GM18526 (cell line): ENCODE data around the gene AGAP5.

Source experiments
- POLR2A ChIP-seq: IDR thresholded peaks from 3 replicates; pipeline ENCODE4 v1.6.1; 2011; ENCODE audit not compliant: insufficient read length; ENCODE audit errors: extremely low read depth

Gene AGAP5

GRCh38 chr10:73716251-73716650 lies 18.3 kb upstream of the AGAP5 start:
- TF ChIP-seq POLR2A, result no peak

GRCh38 chr10:73655990-73656298 lies 42.0 kb downstream of the AGAP5 start, which contains the start of gene SYNPO2L:
SYNPO2L (minus strand) TSS chr10:73656029; CDS start chr10:73655922, 107 bp downstream.
- no peak for TF ChIP-seq POLR2A

- no peak for TF ChIP-seq POLR2A
Observed at GRCh38 chr10:73655257-73655989, 42.5 kb downstream of the AGAP5 start.

- TF ChIP-seq POLR2A, result no peak
Observed at GRCh38 chr10:73653701-73654100, 44.2 kb downstream of the AGAP5 start.

GRCh38 chr10:73653195-73653594 lies 44.7 kb downstream of the AGAP5 start:
- no peak for TF ChIP-seq POLR2A

GRCh38 chr10:73650537-73651331 lies 47.2 kb downstream of the AGAP5 start:
- TF ChIP-seq POLR2A, result no peak

- no peak for TF ChIP-seq POLR2A
Observed at GRCh38 chr10:73649876-73650536, 47.9 kb downstream of the AGAP5 start.

GRCh38 chr10:73648975-73649829 lies 48.7 kb downstream of the AGAP5 start:
- no peak for TF ChIP-seq POLR2A

- no peak for TF ChIP-seq POLR2A
Observed at GRCh38 chr10:73647875-73648651, 49.8 kb downstream of the AGAP5 start.

- no peak for TF ChIP-seq POLR2A
Observed at GRCh38 chr10:73647211-73647874, 50.6 kb downstream of the AGAP5 start.

GRCh38 chr10:73646598-73647041 lies 51.3 kb downstream of the AGAP5 start:
- no peak for TF ChIP-seq POLR2A

GRCh38 chr10:73645251-73645650 lies 52.7 kb downstream of the AGAP5 start:
- no peak for TF ChIP-seq POLR2A

- TF ChIP-seq POLR2A, result no peak
Observed at GRCh38 chr10:73644767-73645166, 53.1 kb downstream of the AGAP5 start.

- TF ChIP-seq POLR2A, result no peak
Observed at GRCh38 chr10:73644015-73644743, 53.7 kb downstream of the AGAP5 start.
